MM.1S (cell line): Measurements from ENCODE around the gene MCRIP1.
A peak's percentile ranks its signal among the peaks of the same experiment; 100 is the strongest.

Experiments used
- DNase-seq: peaks from one replicate; pipeline ENCODE4 v3.0.0-alpha.2; 2015
- H2AFZ ChIP-seq: fragments of 300-600 bp; sonication (generic); 2 replicates; pipeline ENCODE4 v1.6.0; 2016; ENCODE audit warnings: antibody characterized with exemption, low read length
- H3F3A ChIP-seq: fragments of 300-600 bp; sonication (generic); 2 replicates; pipeline ENCODE4 v1.6.1; 2016; ENCODE audit warnings: mild to moderate bottlenecking, antibody characterized with exemption, low read length, moderate library complexity, mixed read lengths; ENCODE audit not compliant: insufficient read depth
- H3K27ac ChIP-seq: fragments of 300-600 bp; sonication (generic); 2 replicates; pipeline ENCODE4 v1.5.1; 2016; ENCODE audit warnings: mild to moderate bottlenecking, low read length
- H3K27me3 ChIP-seq: fragments of 300-600 bp; sonication (generic); replicated peaks from 2 replicates; pipeline ENCODE4 v1.6.0; 2016; ENCODE audit warnings: low read length; ENCODE audit not compliant: insufficient read depth
- H3K36me3 ChIP-seq: fragments of 300-600 bp; sonication (generic); replicated peaks from 2 replicates; pipeline ENCODE4 v1.6.1; 2016; ENCODE audit warnings: mild to moderate bottlenecking, low read length, mixed read lengths; ENCODE audit not compliant: insufficient read depth
- H3K4me1 ChIP-seq: fragments of 300-600 bp; sonication (generic); 2 replicates; pipeline ENCODE4 v1.6.1; 2016; ENCODE audit warnings: low read length, mixed read lengths
- H3K4me2 ChIP-seq: fragments of 300-600 bp; sonication (generic); 2 replicates; pipeline ENCODE4 v1.6.0; 2016; ENCODE audit warnings: low read depth, low read length
- H3K4me3 ChIP-seq: fragments of 300-600 bp; sonication (generic); 2 replicates; pipeline ENCODE4 v1.5.1; 2016; ENCODE audit warnings: low read length, mixed read lengths
- H3K79me2 ChIP-seq: fragments of 300-600 bp; sonication (generic); 2 replicates; pipeline ENCODE4 v1.6.1; 2016; ENCODE audit warnings: mixed run types, low read length, mixed read lengths
- H3K9ac ChIP-seq: fragments of 300-600 bp; sonication (generic); 2 replicates; pipeline ENCODE4 v1.6.1; 2016; ENCODE audit warnings: low read length, mixed read lengths
- H3K9me2 ChIP-seq: fragments of 300-600 bp; sonication (generic); replicated peaks from 2 replicates; pipeline ENCODE4 v1.6.1; 2016; ENCODE audit warnings: mild to moderate bottlenecking, low read length, mixed read lengths; ENCODE audit not compliant: insufficient read depth
- H3K9me3 ChIP-seq: fragments of 300-600 bp; sonication (generic); replicated peaks from 2 replicates; pipeline ENCODE4 v1.6.1; 2016; ENCODE audit warnings: mild to moderate bottlenecking, low read length, mixed read lengths; ENCODE audit not compliant: insufficient read depth
- H4K20me1 ChIP-seq: fragments of 300-600 bp; sonication (generic); 2 replicates; pipeline ENCODE4 v1.6.1; 2016; ENCODE audit warnings: mild to moderate bottlenecking, low read length, moderate library complexity, mixed read lengths; ENCODE audit not compliant: insufficient read depth
- CTCF ChIP-seq: fragments of 300-600 bp; sonication (generic); IDR thresholded peaks from 2 replicates; pipeline ENCODE4 v1.5.1; 2016; ENCODE audit warnings: antibody characterized with exemption, low read length, mixed read lengths
- EZH2 ChIP-seq: fragments of 300-600 bp; sonication (generic); optimal IDR thresholded peaks from 2 replicates; pipeline ENCODE3; 2017; ENCODE audit warnings: low read depth, mild to moderate bottlenecking, antibody characterized with exemption, low read length, mixed read lengths
- EZH2phosphoT487 ChIP-seq: fragments of 300-600 bp; sonication (generic); IDR thresholded peaks from 2 replicates; pipeline ENCODE4 v1.6.1; 2018; ENCODE audit warnings: antibody characterized with exemption, low read length

The MCRIP1 gene

GRCh38 chr17:81809556-81809998 is 23.5 kb downstream of the MCRIP1 start:
- Histone ChIP-seq H3K36me3 (no peaks in the 10 kb centered on the region), H3K4me3 (no peak overlapping the region), H3K27ac (no peak overlapping the region), H3K79me2 (no peaks in the 10 kb centered on the region), H3F3A (no peaks in the 10 kb centered on the region), H3K4me1 (no peaks in the 10 kb centered on the region), H2AFZ (no peak overlapping the region), H4K20me1 (no peaks in the 10 kb centered on the region), H3K27me3 (peaks cover 96% of the 10 kb centered on the region), H3K9me2 (no peaks in the 10 kb centered on the region), H3K9me3 (no peaks in the 10 kb centered on the region), H3K9ac (no peak overlapping the region), H3K4me2 (no peak overlapping the region)
- DNase-seq: no peak
- no peak for TF ChIP-seq EZH2phosphoT487
- TF ChIP-seq CTCF: no peak
- TF ChIP-seq EZH2: no peak

- H3K9me2 ChIP-seq: no peaks in the 10 kb centered on the region
- no peak overlapping the region for H3K27ac ChIP-seq
- H3K4me3 ChIP-seq: no peak overlapping the region
- no peaks in the 10 kb centered on the region for H3F3A ChIP-seq
- H2AFZ ChIP-seq: no peak overlapping the region
- no peaks in the 10 kb centered on the region for H4K20me1 ChIP-seq
- 0 out of 2 replicates have a peak, but pooled peaks have one; percentile 11 for TF ChIP-seq CTCF
- TF ChIP-seq EZH2: no peak
- no peak overlapping the region for H3K9ac ChIP-seq
- no peak for DNase-seq
- no peaks in the 10 kb centered on the region for H3K36me3 ChIP-seq
- no peaks in the 10 kb centered on the region for H3K9me3 ChIP-seq
- no peak overlapping the region for H3K4me2 ChIP-seq
- no peaks in the 10 kb centered on the region for H3K4me1 ChIP-seq
- H3K27me3 ChIP-seq: peaks cover 96% of the 10 kb centered on the region
- no peaks in the 10 kb centered on the region for H3K79me2 ChIP-seq
Measured at GRCh38 chr17:81808778-81809555, 24.1 kb downstream of the MCRIP1 start.

DNA sequence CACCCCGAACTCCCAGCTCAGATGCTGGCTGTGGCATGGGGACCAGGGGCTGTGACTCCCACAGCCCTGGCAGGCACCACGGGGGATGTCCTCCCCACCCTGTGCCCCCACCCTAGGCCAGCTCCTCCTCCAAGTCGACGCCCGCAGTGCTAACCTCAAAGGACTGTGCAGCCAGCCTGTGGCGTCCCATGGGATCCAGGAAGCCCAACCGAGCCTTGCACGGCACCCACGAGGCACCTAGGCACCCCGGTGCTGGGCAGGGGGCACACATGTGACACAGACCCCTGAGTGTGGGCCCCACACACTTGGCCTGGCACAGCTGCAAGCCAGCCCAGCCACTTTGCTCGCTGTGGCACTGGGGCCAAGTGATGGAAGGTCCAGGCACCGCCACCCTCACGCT is 25.3 kb downstream of the MCRIP1 start:
- no peaks in the 10 kb centered on the region for H3K36me3 ChIP-seq
- H3K4me1 ChIP-seq: no peaks in the 10 kb centered on the region
- peaks cover 94% of the 10 kb centered on the region for H3K27me3 ChIP-seq

More for the DNA sequence above, 25.3 kb downstream of the MCRIP1 start:
- Histone ChIP-seq H3K9me3 (no peaks in the 10 kb centered on the region), H3K4me2 (no peak overlapping the region), H3K9ac (no peak overlapping the region), H3K9me2 (no peaks in the 10 kb centered on the region), H3K27ac (no peak overlapping the region), H3F3A (no peaks in the 10 kb centered on the region), H3K79me2 (no peaks in the 10 kb centered on the region), H2AFZ (no peak overlapping the region), H3K4me3 (no peak overlapping the region), H4K20me1 (no peaks in the 10 kb centered on the region)
- DNase-seq: no peak
- TF ChIP-seq CTCF (no peak), EZH2phosphoT487 (no peak), EZH2 (no peak)
